ENCODE measurements around the gene PDE10A.

The PDE10A gene

DNA sequence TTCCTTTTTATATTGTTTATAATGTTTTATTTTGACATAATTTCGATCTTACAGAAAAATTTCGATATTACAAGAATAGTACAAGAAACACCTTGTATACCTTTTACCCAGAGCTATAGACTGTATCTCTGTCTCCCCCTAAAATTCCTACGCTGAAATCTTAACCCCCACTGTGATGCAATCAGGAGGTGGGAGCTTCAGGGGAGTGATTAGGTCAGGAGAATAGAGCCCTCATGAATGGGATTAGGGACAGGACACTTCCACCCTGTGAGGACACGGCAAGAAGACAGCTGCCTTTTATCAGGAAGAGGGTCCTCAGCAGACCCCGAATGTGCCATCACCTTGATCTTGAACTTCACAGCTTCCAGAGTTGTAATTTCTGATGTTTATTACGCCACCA, 204.9 kb downstream of the PDE10A start:
- DNase-seq: no peak

DNA sequence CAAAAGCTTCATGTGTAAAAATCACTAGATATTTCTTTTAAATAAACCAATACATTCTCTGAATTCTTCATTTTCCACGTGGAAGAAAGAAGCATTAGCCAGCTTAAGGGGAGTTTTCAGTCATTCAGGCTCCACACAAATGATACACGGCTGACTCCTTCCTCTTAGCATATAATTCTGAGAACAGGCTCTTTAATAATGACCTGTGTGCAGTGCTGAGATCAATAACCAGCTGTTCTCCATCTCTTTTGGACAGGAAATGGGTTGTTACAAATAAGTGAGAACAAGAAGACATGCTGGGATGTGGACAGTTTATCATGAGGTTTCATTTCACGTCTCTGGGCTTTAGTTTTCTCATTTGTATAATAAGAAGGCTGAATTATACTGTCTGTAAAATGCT, 206.8 kb downstream of the PDE10A start:
- no peak for DNase-seq

DNA sequence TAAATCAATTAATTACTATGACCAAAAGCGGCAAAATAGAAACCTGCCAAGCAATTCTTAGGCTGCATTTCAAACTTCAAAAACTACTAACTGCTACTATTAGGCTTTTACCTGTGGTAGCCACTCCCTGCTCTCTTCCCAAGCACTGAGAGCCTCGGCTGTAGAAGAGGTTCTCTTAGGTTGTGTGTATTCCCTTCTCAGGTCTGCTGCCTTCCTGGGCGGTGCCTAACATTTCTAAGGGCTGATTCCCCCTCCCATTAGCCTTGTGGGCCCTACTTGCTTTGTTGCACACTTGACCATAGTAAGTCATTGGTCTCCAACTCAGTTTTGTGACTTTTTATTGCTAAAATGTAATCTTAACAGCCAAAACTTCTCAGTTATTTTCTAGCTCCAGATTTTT, 207.6 kb downstream of the PDE10A start:
- no peak for DNase-seq

DNA sequence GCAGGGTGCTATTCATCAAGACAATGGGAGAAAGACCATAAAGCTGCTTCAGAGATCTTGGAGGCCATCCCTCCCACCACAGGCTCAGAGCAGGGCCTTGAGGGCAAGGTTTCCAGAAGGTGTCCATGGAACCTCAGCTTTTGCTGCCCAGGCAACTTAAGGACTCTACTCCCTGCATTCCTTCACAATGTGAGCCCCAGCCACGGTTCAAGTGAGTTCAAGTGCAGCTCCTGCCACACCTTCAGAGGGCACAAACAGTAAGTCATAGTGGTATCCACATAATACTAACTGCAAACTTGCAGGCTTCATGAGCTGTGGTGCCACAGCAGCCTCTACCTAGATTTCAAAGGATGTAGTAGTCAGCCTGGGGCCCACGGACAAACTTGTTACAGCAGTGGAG, 209.6 kb downstream of the PDE10A start:
- no peak for DNase-seq

DNA sequence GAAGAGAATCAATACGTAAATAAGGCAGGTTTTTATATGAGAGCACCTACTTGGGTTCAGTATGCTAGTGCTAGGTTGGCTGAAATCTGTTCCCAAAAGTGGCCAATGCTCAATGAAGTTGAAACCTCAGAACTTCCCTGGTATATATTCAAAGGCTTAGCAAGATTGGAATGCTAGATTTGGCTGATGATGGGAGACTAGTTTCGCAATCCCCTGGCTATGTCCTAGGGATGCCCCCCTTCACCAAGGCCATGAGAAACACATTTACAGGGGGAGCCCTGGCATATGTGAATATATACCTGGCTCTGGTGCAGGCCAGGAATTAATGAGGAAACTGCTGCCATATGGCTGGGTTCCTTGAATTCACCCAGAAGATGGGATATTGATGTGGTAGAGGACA, 211.2 kb downstream of the PDE10A start:
- DNase-seq: no peak

DNA sequence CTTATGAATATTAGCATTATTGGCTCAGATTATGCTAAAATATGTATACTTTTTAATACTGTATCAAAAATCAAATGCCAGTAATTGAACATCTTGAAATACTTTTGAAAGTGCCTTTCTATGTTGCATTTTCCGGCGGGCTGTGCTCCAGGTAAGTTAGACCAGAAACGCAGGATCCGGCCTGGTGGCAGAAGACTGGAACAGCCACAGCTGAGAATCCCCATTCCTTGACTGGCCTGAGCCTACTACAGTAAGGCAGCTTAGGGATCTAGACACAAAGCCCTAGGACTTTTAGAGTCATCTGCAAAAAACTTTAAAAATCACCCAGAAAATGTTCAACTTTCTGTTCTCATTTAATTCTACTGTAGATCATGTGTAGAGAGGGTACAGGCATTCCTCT, 214.8 kb downstream of the PDE10A start:
- no peak for DNase-seq

DNA sequence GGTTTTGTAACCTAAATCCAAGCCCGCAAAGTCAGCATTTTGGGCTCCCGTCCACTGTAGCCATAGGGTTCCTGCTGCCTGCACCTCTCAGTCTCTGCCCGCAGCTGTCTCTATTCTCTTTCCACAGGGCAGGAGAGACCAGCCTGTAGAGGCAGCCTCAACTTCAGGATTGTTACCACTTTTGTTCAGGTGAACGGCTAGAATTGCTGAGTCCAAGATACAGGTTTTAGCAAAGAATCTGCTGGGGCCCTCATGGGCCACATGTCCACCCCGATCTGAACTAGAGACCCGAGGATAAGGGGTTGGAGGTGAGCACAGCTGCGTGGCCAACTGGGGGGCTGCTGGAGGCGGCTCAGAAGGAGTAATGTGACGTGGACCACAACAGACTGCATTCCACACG, 215.9 kb downstream of the PDE10A start:
- DNase-seq: no peak

DNA sequence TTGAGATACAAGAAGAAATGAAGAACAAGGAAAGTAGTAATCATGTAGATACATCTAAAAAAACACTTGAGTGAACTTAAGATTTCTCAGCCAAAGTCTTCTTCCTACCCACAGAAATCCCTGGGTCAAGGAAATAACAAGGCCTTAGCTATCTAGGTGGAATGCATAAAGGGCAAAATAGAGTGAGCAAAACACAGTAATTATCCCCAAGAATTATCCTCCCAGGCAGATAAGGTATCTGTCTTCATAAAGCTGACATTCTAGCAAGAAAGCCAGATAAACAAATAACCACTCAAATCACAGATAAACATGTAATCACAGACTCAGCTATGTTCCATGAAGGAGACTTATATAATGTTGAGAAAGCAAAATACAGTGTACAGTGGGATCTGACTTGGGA, 216.7 kb downstream of the PDE10A start:
- DNase-seq: no peak

DNA sequence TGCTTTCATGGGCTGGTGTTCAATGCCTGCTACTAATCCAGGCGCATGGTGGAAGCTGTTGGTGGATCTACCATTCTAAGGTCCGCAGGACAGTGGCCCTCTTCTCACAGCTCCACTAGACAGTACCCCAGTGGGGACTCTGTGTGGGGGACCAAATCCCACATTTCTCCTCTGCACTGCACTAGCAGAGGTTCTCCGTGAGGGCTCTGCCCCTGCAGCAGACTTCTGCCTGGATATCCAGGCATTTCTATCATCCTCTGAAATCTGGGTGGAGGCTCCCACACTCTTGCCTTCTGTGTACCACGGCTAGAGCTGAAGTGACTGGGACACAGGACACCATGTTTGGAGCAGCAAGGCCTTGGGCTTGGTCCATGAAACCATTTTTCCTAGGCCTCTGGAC, 219.6 kb downstream of the PDE10A start:
- DNase-seq: no peak

DNA sequence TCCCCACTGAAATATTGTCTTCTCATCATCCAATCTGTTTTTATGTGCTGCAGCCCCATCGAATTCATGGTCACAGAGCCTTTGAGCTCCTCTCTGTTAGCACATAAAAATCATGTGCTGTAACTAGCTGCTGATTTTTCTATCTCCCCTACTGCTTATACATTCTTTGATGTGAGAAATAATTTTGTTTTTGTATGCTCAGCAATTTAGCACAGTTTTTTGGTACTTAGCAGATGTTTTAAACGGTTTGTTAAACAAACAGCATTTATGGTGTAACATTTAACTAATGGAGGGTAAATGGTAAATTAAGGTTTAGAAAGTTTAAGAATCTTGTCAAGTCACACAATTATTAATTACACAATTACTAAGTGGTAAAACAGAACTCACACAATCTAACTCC, 221.9 kb downstream of the PDE10A start:
- no peak for DNase-seq

DNA sequence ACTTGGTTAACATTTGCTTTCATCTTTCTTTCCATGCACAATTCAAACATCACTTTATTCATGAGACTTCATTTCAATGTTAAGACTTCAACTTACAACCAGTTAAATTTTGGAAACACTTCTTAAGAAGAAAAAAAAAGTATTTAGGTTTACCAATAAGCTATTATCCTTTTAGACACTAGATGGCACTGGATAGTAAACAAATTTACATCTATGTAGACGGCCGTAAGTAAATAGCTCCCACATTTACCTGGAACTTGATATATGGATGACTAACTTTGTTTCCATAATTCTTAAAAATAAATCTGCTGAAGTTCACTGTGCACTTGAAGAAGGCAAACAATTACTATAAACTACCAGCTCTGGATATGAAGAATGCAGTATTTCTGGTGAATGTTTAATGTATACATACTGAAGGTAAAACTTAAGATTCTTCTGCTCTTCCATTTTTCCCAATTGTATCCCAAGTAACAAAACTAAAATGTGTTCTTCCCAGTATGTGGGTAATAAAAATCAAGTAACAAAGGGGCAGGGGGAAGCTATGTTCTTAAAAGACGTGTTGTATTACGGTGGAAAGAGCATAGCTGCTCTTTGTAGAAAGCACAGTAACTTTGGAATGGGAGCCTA, 223.0 kb downstream of the PDE10A start:
- peak; percentile 23 for DNase-seq

DNA sequence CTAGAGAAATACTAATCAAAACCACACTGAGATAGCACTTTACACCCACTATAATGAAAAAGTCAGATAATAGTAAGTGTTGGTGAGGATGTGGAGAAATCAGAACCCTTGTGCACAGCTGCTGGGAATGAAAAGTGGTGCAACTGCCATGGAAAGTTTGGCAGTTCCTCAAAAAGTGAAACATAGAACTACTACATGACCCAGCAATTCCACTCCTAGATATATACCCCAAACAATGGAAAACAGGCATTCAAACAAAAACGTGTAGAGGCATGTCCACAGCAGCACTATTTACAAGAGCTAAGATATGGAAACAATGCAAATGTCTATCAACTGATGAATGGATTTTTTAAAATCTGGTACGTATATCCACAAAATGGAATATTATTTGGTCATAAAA, 236.1 kb downstream of the PDE10A start:
- DNase-seq: no peak

DNA sequence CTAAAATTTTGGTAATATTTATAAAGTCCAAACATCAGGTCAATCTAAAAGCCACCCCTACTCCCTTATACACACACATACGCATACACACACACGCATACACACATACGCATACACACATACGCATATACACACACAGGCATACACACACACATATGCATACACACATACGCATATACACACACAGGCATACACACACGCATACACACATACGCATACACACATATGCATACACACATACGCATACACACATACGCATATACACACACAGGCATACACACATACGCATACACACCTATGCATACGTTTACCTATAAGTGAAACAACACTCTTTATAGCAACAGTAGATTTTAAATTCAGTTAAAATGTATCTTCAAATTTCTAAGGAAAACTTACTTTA, 240.8 kb downstream of the PDE10A start:
- DNase-seq: no peak

DNA sequence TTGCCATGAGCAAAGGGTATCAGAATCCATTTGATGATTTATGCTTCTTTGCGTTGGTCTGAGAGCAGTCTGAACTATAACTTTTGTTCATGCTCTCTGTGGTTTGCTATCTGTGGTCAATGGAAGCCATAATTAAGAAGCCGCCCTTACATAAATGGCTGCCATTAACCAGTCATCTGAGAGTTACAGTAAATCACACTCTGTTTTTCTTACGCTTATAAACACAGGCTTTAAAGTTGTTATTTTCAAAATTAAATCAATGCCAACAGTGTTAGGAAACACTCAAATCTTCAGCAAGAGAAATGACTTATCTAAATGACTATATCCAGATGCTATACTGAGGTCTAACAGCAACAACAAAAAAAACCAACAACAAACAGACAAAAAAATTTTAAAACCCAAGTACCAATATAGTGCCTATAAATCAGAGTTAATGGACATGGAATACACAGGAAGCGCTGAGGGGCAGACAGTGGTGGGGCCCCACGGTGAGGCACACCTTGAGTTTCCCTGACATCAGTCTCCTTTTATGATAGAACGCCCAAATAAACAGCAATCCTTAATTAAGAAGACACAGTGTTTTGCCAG, 245.7 kb downstream of the PDE10A start:
- no peak for DNase-seq

DNA sequence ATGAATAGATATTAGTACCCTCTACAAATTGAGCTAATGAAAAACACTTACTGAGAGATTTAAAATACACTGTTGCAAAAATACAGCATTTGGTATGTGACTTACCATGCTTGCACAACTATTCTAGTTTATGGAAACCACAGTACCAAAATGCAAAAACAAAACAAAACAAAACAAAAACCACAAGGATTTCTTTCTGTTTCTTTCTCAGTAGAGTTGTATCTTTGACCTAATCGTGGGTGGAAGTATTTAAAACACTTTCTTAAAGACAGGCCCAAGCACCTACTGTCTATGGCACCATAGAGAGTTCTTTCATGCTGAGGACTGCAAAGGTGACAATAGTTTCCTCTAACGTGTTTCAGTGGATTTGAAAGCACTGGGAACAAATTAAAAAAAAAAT, 258.3 kb downstream of the PDE10A start:
- DNase-seq: no peak

DNA sequence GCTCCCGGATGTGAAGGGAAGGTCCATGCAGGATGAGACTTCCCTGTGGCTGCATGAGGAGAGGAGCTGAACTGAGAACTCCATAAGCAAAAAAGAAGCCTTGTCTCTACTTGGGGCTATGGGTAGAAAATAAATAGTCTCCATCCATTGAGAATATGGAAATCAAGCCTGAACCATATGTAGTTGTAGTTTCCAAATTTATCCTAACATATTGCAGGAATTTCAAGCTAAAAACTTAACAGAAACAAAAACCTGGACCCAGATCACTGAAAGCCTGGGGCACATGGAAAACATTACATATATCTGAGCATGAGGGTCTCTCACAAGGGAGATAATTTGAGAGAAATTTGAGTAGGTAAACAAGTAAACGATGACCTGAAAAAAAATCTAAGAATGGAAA, 258.7 kb downstream of the PDE10A start:
- DNase-seq: no peak

DNA sequence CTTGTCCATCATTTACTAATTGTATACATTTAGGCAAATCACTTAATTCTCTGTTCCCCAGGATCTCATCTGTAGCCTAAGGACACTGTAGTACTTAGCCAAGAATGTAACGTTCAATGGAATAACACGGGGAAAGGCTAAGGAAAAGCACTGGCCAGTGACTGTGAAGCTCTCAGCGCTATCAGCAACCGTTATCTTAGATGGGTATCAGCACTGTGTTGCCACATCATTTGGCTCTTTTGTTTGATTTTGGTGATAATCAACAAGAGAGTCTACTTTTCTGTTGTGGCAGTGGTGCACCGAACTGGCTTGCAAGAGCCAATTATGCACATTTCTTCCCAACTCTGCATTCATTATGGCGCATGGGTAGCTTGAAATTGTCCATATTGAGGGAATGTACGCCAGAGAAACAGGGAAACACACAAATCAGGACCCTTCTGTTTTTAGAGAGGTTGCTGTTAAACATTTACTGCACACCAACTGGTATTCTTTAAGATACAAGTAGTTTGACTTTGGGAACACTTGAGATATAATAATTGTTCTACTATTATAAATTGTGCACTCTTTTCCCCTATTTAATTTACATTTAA, 259.9 kb downstream of the PDE10A start:
- DNase-seq: no peak

DNA sequence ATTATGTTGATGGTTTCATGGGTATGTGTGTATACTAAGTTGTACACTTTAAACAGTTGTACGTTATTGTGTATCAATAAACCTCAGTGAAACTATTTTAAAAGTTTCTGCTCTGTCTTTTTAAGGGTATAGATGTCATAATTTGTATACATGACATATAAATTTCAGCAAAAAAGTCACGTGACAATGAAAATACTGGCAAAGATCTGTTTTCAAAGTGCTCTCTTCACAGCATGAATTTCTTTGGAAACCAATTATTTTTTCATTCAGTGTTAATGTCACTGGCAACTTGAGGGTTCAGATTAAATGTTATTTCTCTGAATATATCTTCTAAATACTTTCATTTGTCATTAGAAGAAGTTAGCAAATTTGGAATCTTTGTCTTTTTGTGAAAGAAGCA, 261.9 kb downstream of the PDE10A start:
- DNase-seq: no peak

DNA sequence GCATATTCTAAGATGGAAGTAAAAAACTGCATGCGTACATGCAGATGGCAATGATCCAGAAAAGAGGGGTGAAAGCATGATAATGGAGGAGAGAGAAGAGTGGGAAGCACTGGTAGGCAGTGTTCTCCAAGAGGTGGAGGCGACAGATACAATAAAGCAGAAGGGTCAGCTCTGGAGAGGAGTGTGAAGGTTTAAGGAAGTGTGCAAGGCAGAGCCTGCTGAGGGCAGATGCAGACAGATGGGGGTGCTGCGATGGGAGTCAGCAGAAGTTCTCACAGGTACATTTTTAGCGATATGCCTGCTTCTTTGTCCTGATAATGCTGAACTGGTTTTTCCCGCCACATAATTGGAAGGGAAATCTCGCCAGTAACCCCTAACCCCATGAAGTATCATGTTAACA, 272.6 kb downstream of the PDE10A start:
- DNase-seq: no peak

DNA sequence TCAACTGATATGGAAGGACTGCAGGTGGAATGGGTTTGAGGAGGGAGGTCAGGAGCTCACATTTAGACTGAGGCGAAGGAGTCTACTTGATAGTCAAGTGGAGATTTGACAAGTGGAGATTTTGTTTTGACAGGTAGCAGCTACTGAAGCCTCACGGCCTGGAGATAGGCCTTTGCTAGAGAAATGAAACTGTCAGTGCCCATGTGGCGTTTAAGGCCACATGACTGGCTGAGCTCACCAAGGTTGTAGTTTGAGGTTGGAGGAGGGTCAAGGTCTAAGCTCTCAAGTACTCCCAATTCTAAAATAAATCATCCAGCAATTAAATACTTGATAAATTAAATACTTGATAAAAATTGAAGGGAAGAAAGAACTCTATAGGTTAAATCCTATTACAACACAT, 273.5 kb downstream of the PDE10A start:
- no peak for DNase-seq

DNA sequence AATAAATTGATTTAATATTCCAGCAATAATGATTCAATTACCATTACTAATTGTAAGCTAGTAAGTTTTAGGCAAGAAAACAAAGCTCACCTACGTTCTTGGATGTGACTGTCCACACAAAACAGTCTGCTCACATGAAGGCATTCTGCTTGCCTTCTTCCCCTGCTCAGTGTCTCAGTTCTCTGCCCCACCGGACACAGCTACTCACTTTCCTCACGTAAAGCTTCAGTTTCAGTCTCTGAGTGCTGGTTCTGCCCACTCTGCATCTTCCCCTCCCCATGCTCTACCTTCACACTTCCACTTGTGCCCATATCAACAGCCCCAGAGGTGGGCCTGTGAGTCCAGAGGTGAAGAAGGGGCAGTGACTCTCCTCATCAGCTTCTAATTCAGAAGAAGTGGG, 279.7 kb downstream of the PDE10A start:
- no peak for DNase-seq

DNA sequence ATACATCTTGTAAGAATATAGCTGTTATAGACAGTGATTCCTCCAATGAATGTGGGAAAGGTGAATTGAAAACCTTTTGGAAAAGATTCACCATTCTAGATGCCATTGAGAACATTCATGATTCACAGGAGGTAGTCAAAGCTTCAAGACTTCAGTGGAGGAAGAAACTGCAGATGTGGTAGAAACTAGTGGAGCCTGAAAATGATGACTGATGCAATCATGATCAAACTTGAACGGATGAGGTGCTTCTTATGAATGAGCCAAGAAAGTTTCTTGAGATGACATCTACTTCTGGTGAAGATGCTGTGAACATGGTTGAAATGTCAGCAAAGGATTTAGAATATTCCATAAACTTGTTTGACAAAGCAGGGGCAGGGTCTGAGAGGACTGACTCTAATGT, 286.9 kb downstream of the PDE10A start:
- no peak for DNase-seq

DNA sequence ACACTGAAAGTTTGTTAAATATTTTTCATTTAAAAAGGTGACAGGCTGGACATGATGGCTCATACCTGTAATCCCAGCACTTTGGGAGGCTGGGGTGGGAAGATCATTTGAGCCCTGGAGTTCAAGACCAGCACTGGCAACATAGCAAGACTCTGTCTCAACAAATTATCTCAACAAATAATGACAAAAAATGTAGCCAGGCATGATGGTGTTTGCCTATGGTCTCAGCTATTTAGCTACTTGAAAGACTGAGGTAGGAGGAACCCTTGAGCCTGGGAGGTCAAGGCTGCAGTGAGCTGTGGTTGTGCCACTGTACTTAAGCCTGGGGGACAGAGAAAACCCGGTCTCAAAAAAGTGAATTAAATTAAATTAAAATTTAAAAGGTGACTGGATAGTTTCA, 297.7 kb downstream of the PDE10A start:
- no peak for DNase-seq

DNA sequence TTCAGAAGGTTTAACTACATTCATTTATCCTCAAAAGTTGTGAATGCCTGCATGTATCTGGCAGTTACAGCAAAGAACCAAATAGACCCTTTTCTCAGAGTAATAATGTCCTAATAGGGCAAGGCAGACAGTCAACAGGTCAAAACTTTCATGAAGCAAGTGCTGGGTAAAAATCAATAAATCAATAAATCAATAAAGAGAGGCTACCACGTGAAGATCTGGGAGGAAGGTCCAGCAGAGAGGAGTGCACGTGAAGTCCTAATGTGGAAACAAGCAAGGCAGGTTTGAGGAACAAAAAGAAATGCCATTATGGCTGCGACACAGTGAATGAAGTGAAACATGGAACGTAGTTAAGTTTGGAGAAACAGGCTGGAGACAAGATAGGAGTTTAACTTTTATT, 317.3 kb downstream of the PDE10A start:
- DNase-seq: no peak

DNA sequence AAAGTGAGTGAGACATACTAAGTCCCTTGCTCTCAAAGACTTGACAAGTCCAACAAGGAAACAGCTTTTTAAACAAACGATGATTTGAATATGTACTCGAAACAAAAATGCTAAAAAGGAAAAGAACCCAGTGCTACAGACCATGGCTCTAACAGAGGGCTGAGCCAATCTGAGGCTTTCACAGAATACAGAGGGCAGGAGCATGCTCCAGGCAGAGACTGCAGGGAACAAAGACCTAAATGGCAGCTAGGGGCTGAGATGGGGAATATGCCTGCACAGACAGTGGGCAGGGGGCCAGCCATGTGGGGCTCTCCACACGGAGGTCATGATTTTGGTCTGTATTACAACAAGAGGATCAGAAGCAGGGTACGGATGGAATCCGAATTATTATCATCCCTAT, 322.5 kb downstream of the PDE10A start:
- DNase-seq: no peak
